Measurements from ENCODE around the gene SLC44A4. TPM values are rescaled to one million over a fixed set of nuclear protein-coding genes. Genes with fewer than 3 reads are reported as not detected.

The SLC44A4 gene
- total RNA-seq, 1 experiment from 2014 or later: not detected

DNA sequence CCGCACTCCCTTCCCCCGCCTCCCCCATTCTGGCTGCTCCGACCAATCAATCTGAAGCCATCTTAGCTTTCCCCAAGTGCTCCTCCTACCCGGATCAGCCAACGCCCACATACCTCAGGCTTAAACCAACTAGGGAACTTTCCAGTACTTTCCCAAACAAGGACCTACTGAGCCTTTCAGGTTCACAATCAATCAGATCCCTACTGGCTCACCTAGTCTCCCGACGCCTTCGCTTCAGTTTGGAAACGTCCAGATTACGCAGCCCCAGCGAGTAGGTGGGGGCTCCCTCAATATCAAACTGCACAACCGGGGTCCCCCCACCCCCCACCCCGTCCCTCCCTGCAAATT is 64.1 kb downstream of the SLC44A4 start:
- intact Hi-C loops (cut with micrococcal nuclease; ENCODE audit: unreplicated experiment): no loop called here
- Histone ChIP-seq H3K4me1 (ENCODE audit: insufficient read depth, low read length, poor library complexity, severe bottlenecking) (peaks cover 14% of the 10 kb centered on the region), H3K27me3 (replicated peaks; ENCODE audit: insufficient read depth, low read depth, low read length, poor library complexity) (no peaks in the 10 kb centered on the region), H3K27ac (ENCODE audit: low read depth, low read length, poor library complexity, severe bottlenecking) (peak overlapping the region; percentile 99), H3K9me3 (ENCODE audit: low read depth, low read length, poor library complexity, severe bottlenecking) (no peaks in the 10 kb centered on the region), H3K4me3 (ENCODE audit: low read depth, low read length, poor library complexity, severe bottlenecking) (peak overlapping the region; percentile 65), H3K36me3 (ENCODE audit: insufficient read depth, low read length, poor library complexity, severe bottlenecking) (no peaks in the 10 kb centered on the region)
- no TSS peak for BruUV-seq (replicated peaks)
- ChIA-PET CTCF (interaction anchor here (0.5 to 1.5 kb wide), 5 partner anchors 8 to 62 kb away, joined by 3 to 15 read pairs (median 3); partner anchors contain the start of gene LSM2), POLR2A (ENCODE audit: low non-redundant PET) (interaction anchor here (0.6 to 1.1 kb wide), 6 partner anchors 8 to 75 kb away, joined by 3 to 12 read pairs (median 4); partner anchors contain the start of genes LSM2, MSH5 and VARS1)
- DNase-seq (ENCODE audit: low spot score): peak; percentile 99
- TF ChIP-seq EZH2 (IDR thresholded peaks at IDR 0.05; ENCODE audit: borderline replicate concordance, low read depth, low read length, poor library complexity, severe bottlenecking): no peak
- TF ChIP-seq, protein P1, sequence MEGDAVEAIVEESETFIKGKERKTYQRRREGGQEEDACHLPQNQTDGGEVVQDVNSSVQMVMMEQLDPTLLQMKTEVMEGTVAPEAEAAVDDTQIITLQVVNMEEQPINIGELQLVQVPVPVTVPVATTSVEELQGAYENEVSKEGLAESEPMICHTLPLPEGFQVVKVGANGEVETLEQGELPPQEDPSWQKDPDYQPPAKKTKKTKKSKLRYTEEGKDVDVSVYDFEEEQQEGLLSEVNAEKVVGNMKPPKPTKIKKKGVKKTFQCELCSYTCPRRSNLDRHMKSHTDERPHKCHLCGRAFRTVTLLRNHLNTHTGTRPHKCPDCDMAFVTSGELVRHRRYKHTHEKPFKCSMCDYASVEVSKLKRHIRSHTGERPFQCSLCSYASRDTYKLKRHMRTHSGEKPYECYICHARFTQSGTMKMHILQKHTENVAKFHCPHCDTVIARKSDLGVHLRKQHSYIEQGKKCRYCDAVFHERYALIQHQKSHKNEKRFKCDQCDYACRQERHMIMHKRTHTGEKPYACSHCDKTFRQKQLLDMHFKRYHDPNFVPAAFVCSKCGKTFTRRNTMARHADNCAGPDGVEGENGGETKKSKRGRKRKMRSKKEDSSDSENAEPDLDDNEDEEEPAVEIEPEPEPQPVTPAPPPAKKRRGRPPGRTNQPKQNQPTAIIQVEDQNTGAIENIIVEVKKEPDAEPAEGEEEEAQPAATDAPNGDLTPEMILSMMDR (conservative IDR thresholded peaks at IDR 0.05; ENCODE audit: low read depth, low read length): no peak

DNA sequence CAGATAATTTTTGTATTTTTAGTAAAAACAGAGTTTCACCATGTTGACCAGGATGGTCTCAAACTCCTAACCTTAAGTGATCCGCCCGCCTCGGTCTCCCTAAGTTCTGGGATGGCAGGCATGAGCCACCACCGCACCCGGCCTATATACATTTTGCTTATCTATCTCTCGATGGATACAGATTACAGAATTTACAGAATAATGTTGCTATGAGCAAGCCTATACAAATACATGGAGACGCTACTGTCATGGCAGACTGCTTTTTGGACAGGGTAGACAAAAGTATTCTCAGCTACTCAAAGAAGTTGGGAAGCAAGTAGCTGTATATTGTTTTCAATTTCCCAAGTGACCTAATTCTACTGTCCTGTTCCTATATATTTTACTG is 65.3 kb downstream of the SLC44A4 start:
- Histone ChIP-seq H3K9me3 (ENCODE audit: low read depth, low read length, poor library complexity, severe bottlenecking) (no peaks in the 10 kb centered on the region), H3K27me3 (replicated peaks; ENCODE audit: insufficient read depth, low read depth, low read length, poor library complexity) (no peaks in the 10 kb centered on the region), H3K4me1 (ENCODE audit: insufficient read depth, low read length, poor library complexity, severe bottlenecking) (peaks cover 7% of the 10 kb centered on the region), H3K4me3 (ENCODE audit: low read depth, low read length, poor library complexity, severe bottlenecking) (peak overlapping the region; percentile 29), H3K27ac (ENCODE audit: low read depth, low read length, poor library complexity, severe bottlenecking) (peak overlapping the region; percentile 85), H3K36me3 (ENCODE audit: insufficient read depth, low read length, poor library complexity, severe bottlenecking) (no peaks in the 10 kb centered on the region)
- no TSS peak for BruUV-seq (replicated peaks)
- POLR2A ChIA-PET (ENCODE audit: low non-redundant PET): no interaction called here
- TF ChIP-seq, protein P1 (conservative IDR thresholded peaks at IDR 0.05; ENCODE audit: low read depth, low read length): no peak
- TF ChIP-seq EZH2 (IDR thresholded peaks at IDR 0.05; ENCODE audit: borderline replicate concordance, low read depth, low read length, poor library complexity, severe bottlenecking): no peak
- intact Hi-C loops (cut with micrococcal nuclease; ENCODE audit: unreplicated experiment): no loop called here
- no peak for DNase-seq (ENCODE audit: low spot score)
- CTCF ChIA-PET: interaction anchor here (1.4 kb wide), 1 partner anchor 17 kb away, joined by 5 read pairs; no protein-coding TSS in a partner anchor

Other genes with a start within 250 kb of the SLC44A4 start
- gene BAG6, start 226.3 kb downstream of the SLC44A4 start, total RNA-seq (2021): 391 and 393 TPM in 2 replicates
- 2.5 and 4.8 TPM in 2 replicates for gene APOM, start 223.1 kb downstream of the SLC44A4 start, total RNA-seq (2021)
- 20.1 and 21.3 TPM in 2 replicates for gene C6orf47, start 218.2 kb downstream of the SLC44A4 start, total RNA-seq (2021)
- 27.7 and 32.0 TPM in 2 replicates for gene GPANK1, start 214.0 kb downstream of the SLC44A4 start, total RNA-seq (2021)
- gene CSNK2B, start 212.9 kb downstream of the SLC44A4 start, total RNA-seq (2021): 252 and 253 TPM in 2 replicates
- gene LY6G5B, start 209.0 kb downstream of the SLC44A4 start, total RNA-seq (2021): 18.9 and 19.4 TPM in 2 replicates
- 3.9 and 6.8 TPM in 2 replicates for gene LY6G5C, start 197.9 kb downstream of the SLC44A4 start, total RNA-seq (2021)
- gene ABHD16A, start 175.7 kb downstream of the SLC44A4 start, total RNA-seq (2021): 36.3 and 45.6 TPM in 2 replicates
- not detected in 2 replicates for gene LY6G6F, start 172.1 kb downstream of the SLC44A4 start, total RNA-seq (2021)
- not detected in 2 replicates for gene LY6G6D, start 163.6 kb downstream of the SLC44A4 start, total RNA-seq (2021)
- gene LY6G6C, start 157.3 kb downstream of the SLC44A4 start, total RNA-seq (2021): 0.42 and 0.80 TPM in 2 replicates
- not detected in 2 replicates for gene MPIG6B, start 155.6 kb downstream of the SLC44A4 start, total RNA-seq (2021)
- 68.2 and 86.7 TPM in 2 replicates for gene DDAH2, start 149.7 kb downstream of the SLC44A4 start, total RNA-seq (2021)
- gene CLIC1, start 142.5 kb downstream of the SLC44A4 start, total RNA-seq (2021): 371 and 431 TPM in 2 replicates
- 76.4 and 102 TPM in 2 replicates for gene MSH5, start 139.0 kb downstream of the SLC44A4 start, total RNA-seq (2021)
- 9.9 and 19.9 TPM in 2 replicates for gene SAPCD1, start 116.3 kb downstream of the SLC44A4 start, total RNA-seq (2021)
- 2.7 and 2.8 TPM in 2 replicates for gene VWA7, start 101.7 kb downstream of the SLC44A4 start, total RNA-seq (2021)
- gene VARS1, start 83.2 kb downstream of the SLC44A4 start, total RNA-seq (2021): 233 and 247 TPM in 2 replicates
- 99.8 and 104 TPM in 2 replicates for gene LSM2, start 72.0 kb downstream of the SLC44A4 start, total RNA-seq (2021)
- gene HSPA1L, start 63.7 kb downstream of the SLC44A4 start, total RNA-seq (2021): 1.1 and 1.4 TPM in 2 replicates
- gene HSPA1A, start 63.5 kb downstream of the SLC44A4 start, total RNA-seq (2021): 113 and 129 TPM in 2 replicates
- gene HSPA1B, start 51.3 kb downstream of the SLC44A4 start, total RNA-seq (2021): 116 and 131 TPM in 2 replicates
- gene NEU1, start 16.2 kb downstream of the SLC44A4 start, total RNA-seq (2021): 28.5 and 34.3 TPM in 2 replicates
- 117 TPM in 2 replicates for gene EHMT2, start 18.7 kb upstream of the SLC44A4 start, total RNA-seq (2021)
- gene ZBTB12, start 23.1 kb upstream of the SLC44A4 start, total RNA-seq (2021): 21.3 and 25.5 TPM in 2 replicates
- 0.56 and 1.2 TPM in 2 replicates for gene C2, start 48.7 kb upstream of the SLC44A4 start, total RNA-seq (2021)
- gene CFB, start 67.1 kb upstream of the SLC44A4 start, total RNA-seq (2021): 0.32 TPM in 1 of 2 replicates, not detected in the other
- gene NELFE, start 80.0 kb upstream of the SLC44A4 start, total RNA-seq (2021): 94.3 and 96.8 TPM in 2 replicates
- gene SKIC2, start 80.2 kb upstream of the SLC44A4 start, total RNA-seq (2021): 64.2 and 71.3 TPM in 2 replicates
- 35.6 and 37.2 TPM in 2 replicates for gene DXO, start 93.1 kb upstream of the SLC44A4 start, total RNA-seq (2021)
- gene C4A, start 103.1 kb upstream of the SLC44A4 start, total RNA-seq (2021): 4.6 TPM in 2 replicates
- gene C4B, start 135.8 kb upstream of the SLC44A4 start, total RNA-seq (2021): 2.2 and 2.3 TPM in 2 replicates
- 0.15 TPM in 1 of 2 replicates, not detected in the other for gene CYP21A2, start 159.4 kb upstream of the SLC44A4 start, total RNA-seq (2021)
- gene TNXB, start 230.3 kb upstream of the SLC44A4 start, total RNA-seq (2021): 11.5 and 13.6 TPM in 2 replicates
- 70.2 and 74.7 TPM in 2 replicates for gene ATF6B, start 249.2 kb upstream of the SLC44A4 start, total RNA-seq (2021)

Data from A673 (cell line).